GM23338 (cell line): Measurements from ENCODE around the gene NET1. TPM values are rescaled to one million over a fixed set of nuclear protein-coding genes. Genes with fewer than 3 reads are reported as not detected.
A peak's percentile ranks its signal among the peaks of the same experiment; 100 is the strongest.

Experiments
- ATAC-seq: fragments of 200-7000 bp; cut with Tn5 transposase; 3 replicates; pipeline ENCODE4 v1.9.1; 2020
- DNase-seq: peaks from one replicate; pipeline ENCODE4 v3.0.0-alpha.2; 2015; ENCODE audit warnings: low spot score
- H2AFZ ChIP-seq: fragments of 200-600 bp; sonication (generic); 2 replicates; pipeline ENCODE4 v1.8.0; 2016; ENCODE audit warnings: antibody characterized with exemption, mild to moderate bottlenecking, moderate library complexity
- H3F3A ChIP-seq: fragments of 200-600 bp; sonication (generic); replicated peaks from 2 replicates; pipeline ENCODE4 v1.8.0; 2017; ENCODE audit warnings: antibody characterized with exemption, mixed run types, low read depth
- H3K27ac ChIP-seq: fragments of 200-600 bp; sonication (generic); 2 replicates; pipeline ENCODE4 v1.6.1; 2016; ENCODE audit warnings: low read depth
- H3K27me3 ChIP-seq: fragments of 200-600 bp; sonication (generic); 2 replicates; pipeline ENCODE4 v1.8.0; 2016; ENCODE audit warnings: mild to moderate bottlenecking, mixed run types, moderate library complexity; ENCODE audit not compliant: insufficient read depth
- H3K36me3 ChIP-seq: fragments of 200-600 bp; sonication (generic); 2 replicates; pipeline ENCODE4 v1.8.0; 2016; ENCODE audit warnings: mild to moderate bottlenecking; ENCODE audit not compliant: insufficient read depth
- H3K4me1 ChIP-seq: fragments of 200-600 bp; sonication (generic); 2 replicates; pipeline ENCODE4 v1.8.0; 2016; ENCODE audit warnings: mild to moderate bottlenecking, moderate library complexity; ENCODE audit not compliant: insufficient read depth
- H3K4me2 ChIP-seq: fragments of 200-600 bp; sonication (generic); 2 replicates; pipeline ENCODE4 v1.7.1; 2017; ENCODE audit warnings: mixed run types
- H3K4me3 ChIP-seq: fragments of 200-600 bp; sonication (generic); 2 replicates; pipeline ENCODE4 v1.6.1; 2016; ENCODE audit warnings: mixed run types
- H3K79me2 ChIP-seq: fragments of 200-600 bp; sonication (generic); replicated peaks from 2 replicates; pipeline ENCODE4 v1.8.0; 2017; ENCODE audit warnings: mild to moderate bottlenecking; ENCODE audit not compliant: insufficient read depth
- H3K9me2 ChIP-seq: fragments of 200-600 bp; sonication (generic); 2 replicates; pipeline ENCODE4 v1.8.0; 2017; ENCODE audit not compliant: insufficient read depth
- H4K20me1 ChIP-seq: fragments of 200-600 bp; sonication (generic); replicated peaks from 2 replicates; pipeline ENCODE4 v1.8.0; 2017; ENCODE audit warnings: mild to moderate bottlenecking; ENCODE audit not compliant: insufficient read depth
- H3K27ac Mint-ChIP-seq: 2 replicates; pipeline ENCODE4 v1.8.0; 2020; ENCODE audit warnings: inconsistent platforms, mild to moderate bottlenecking, moderate library complexity, mixed read lengths
- H3K27me3 Mint-ChIP-seq: 3 replicates; pipeline ENCODE4 v1.8.0; 2022; ENCODE audit warnings: low read depth, mild to moderate bottlenecking, moderate library complexity, mixed read lengths, inconsistent platforms; ENCODE audit not compliant: insufficient read depth, poor library complexity
- H3K36me3 Mint-ChIP-seq: 3 replicates; pipeline ENCODE4 v1.8.0; 2021; ENCODE audit warnings: low read depth, mild to moderate bottlenecking, inconsistent platforms, moderate library complexity, mixed read lengths
- H3K4me1 Mint-ChIP-seq: 3 replicates; pipeline ENCODE4 v1.8.0; 2020; ENCODE audit warnings: mild to moderate bottlenecking, inconsistent platforms, mixed read lengths
- H3K4me3 Mint-ChIP-seq: 3 replicates; pipeline ENCODE4 v1.8.0; 2021; ENCODE audit warnings: moderate library complexity, mild to moderate bottlenecking, inconsistent platforms, mixed read lengths
- H3K9me3 Mint-ChIP-seq: 3 replicates; pipeline ENCODE4 v1.8.0; 2020; ENCODE audit warnings: moderate library complexity, mild to moderate bottlenecking, inconsistent platforms, mixed read lengths
- EZH2phosphoT487 ChIP-seq: fragments of 200-600 bp; sonication (generic); IDR thresholded peaks from one replicate; pipeline ENCODE4 v1.8.1; 2018; ENCODE audit warnings: antibody characterized with exemption; ENCODE audit not compliant: unreplicated experiment
- JUNB ChIP-seq: IDR thresholded peaks from one replicate; pipeline ENCODE4 v1.6.1; 2016; ENCODE audit warnings: antibody characterized with exemption; ENCODE audit not compliant: unreplicated experiment
- NANOG ChIP-seq: IDR thresholded peaks from 2 replicates; pipeline ENCODE4 v1.6.1; 2016; ENCODE audit warnings: antibody characterized with exemption, borderline replicate concordance
- POLR2AphosphoS5 ChIP-seq: IDR thresholded peaks from 2 replicates; pipeline ENCODE4 v1.6.1; 2016; ENCODE audit warnings: antibody characterized with exemption, low read depth
- ZNF114 ChIP-seq: fragments of 250-450 bp; sonication (Bioruptor Pico); IDR thresholded peaks from 2 replicates; pipeline ENCODE4 v1.5.0; 2020; ENCODE audit warnings: mild to moderate bottlenecking, moderate library complexity
- ZNF331 ChIP-seq: fragments of 250-450 bp; sonication (Bioruptor Pico); IDR thresholded peaks from 2 replicates; pipeline ENCODE4 v1.5.0; 2020; ENCODE audit warnings: low read depth, mild to moderate bottlenecking, moderate library complexity
- polyA plus RNA-seq: library from polyadenylated mRNA; unstranded; fragments of >200 nt; fragmentation: Nextera tagmentation; extraction: Ambion mirVana; gene quantifications from 2 replicates; pipeline ENCODE4 v1.2.1, GENCODE V29; 2016
- total RNA-seq: library from RNA; depleted of rRNA; stranded (reverse); fragments of >200 nt; shearing (Covaris generic); gene quantifications from 2 replicates; pipeline ENCODE4 v1.2.3, GENCODE V29; 2014
- TF ChIP-seq, protein P1 (sequence below), 2 experiments: fragments of 200-600 bp in 1 of 2; sonication (generic) in 1 of 2; conservative IDR thresholded peaks; 2 replicates each; pipeline versions ENCODE4 v1.5.1 to v1.6.1; 2016 to 2017; ENCODE audit warnings: antibody characterized with exemption in 2 of 2, low read depth in 2 of 2, mild to moderate bottlenecking in 2 of 2, moderate library complexity in 1 of 2
- TF ChIP-seq, protein P2 (sequence below): IDR thresholded peaks from 2 replicates; pipeline ENCODE4 v1.6.1; 2016; ENCODE audit warnings: antibody characterized with exemption

NET1 gene
- total and polyA plus RNA-seq, 2 experiments from 2014 or later, result 47.9 to 93.9 TPM

DNA sequence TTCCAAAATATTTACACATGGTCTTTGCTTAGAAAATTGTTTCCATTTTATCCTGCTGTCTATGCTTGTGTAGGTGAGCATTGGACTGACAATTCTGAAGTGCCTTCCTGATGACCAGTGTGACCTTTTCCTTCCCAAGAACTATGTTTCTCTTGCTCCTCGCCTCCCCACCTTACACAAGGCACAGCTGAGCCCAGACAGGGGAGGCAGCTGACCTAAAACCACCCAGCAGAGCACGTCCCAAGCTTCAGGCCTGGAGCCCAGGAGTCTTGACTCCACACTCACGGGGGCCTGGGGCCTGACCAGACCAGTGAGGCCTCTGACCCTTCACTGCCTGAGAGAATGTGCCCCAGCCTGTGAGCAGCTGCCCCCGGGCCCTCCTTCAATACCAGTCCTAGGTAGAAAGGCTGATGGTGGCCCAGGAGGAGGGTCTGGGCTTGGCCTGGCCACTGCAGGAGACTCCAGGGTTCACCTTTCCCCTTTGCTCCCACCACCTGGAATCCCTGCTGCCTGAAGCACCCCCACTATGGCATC, 80.0 kb downstream of the NET1 start:
- H3K27ac ChIP-seq, result no peak overlapping the region
- no peak overlapping the region for H3K4me3 Mint-ChIP-seq
- no peaks in the 10 kb centered on the region for H3K79me2 ChIP-seq
- ATAC-seq (no peak), DNase-seq (no peak)
- H3K4me1 Mint-ChIP-seq, result peaks cover 12% of the 10 kb centered on the region
- H3K27me3 ChIP-seq, result no peaks in the 10 kb centered on the region
- H4K20me1 ChIP-seq, result no peaks in the 10 kb centered on the region
- no peak overlapping the region for H3K27ac Mint-ChIP-seq
- H3K36me3 ChIP-seq, result no peaks in the 10 kb centered on the region
- no peak for TF ChIP-seq ZNF114 (CRISPR knock-in tag)
- TF ChIP-seq ZNF331 (CRISPR knock-in tag), result peak; percentile 93
- peaks cover 7% of the 10 kb centered on the region for H3K27me3 Mint-ChIP-seq
- no peak overlapping the region for H3K4me3 ChIP-seq
- no peaks in the 10 kb centered on the region for H3F3A ChIP-seq
- H3K9me3 Mint-ChIP-seq, result peaks cover 15% of the 10 kb centered on the region
- no peak overlapping the region for H2AFZ ChIP-seq
- peaks cover 11% of the 10 kb centered on the region for H3K36me3 Mint-ChIP-seq
- no peak overlapping the region for H3K4me2 ChIP-seq
- H3K9me2 ChIP-seq, result peaks cover 7% of the 10 kb centered on the region; the same call in 1 of the 2 replicates
- no peaks in the 10 kb centered on the region for H3K4me1 ChIP-seq

DNA sequence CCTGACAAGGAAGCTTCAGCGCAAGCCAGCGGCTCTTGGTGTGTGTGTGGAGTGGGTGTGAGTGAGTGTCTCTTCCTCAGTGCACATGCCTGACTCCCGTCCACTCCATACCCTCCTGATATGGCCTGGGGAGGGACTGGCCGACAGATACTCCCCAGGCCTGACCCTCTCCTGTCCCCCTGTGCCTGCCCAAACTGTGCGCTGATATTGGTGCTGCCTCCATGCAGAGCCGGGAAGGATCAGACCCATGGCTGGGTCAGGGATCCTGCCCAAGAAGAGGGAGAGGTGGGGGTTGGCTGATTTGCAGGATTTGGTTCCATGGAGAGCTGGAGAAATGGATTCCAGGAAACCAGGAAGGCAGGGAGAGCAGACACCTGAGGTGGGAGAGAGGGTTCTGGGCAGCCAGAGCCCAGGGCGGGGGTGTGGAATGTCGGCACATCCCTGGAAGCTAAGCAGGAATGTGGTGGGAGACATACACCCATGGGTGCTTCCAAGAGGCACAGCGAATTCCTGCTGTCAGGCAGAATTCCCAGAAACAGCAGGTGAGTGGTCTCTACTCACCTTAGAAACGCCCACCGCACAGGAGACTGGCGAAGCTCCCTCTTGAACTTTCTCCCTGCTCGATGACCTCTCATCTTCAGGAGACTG, 80.7 kb downstream of the NET1 start:
- Histone ChIP-seq H3K4me3 (no peak overlapping the region), H3K4me1 (no peaks in the 10 kb centered on the region), H3K27me3 (no peaks in the 10 kb centered on the region), H3K36me3 (no peaks in the 10 kb centered on the region), H3K4me2 (no peak overlapping the region), H3K9me2 (peaks cover 7% of the 10 kb centered on the region; the same call in 1 of the 2 replicates), H3K79me2 (no peaks in the 10 kb centered on the region), H3K27ac (no peak overlapping the region), H3F3A (no peaks in the 10 kb centered on the region), H2AFZ (no peak overlapping the region), H4K20me1 (no peaks in the 10 kb centered on the region)
- no peak overlapping the region for H3K27ac Mint-ChIP-seq
- TF ChIP-seq, protein P1, sequence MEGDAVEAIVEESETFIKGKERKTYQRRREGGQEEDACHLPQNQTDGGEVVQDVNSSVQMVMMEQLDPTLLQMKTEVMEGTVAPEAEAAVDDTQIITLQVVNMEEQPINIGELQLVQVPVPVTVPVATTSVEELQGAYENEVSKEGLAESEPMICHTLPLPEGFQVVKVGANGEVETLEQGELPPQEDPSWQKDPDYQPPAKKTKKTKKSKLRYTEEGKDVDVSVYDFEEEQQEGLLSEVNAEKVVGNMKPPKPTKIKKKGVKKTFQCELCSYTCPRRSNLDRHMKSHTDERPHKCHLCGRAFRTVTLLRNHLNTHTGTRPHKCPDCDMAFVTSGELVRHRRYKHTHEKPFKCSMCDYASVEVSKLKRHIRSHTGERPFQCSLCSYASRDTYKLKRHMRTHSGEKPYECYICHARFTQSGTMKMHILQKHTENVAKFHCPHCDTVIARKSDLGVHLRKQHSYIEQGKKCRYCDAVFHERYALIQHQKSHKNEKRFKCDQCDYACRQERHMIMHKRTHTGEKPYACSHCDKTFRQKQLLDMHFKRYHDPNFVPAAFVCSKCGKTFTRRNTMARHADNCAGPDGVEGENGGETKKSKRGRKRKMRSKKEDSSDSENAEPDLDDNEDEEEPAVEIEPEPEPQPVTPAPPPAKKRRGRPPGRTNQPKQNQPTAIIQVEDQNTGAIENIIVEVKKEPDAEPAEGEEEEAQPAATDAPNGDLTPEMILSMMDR (conservative IDR thresholded peaks at IDR 0.05; ENCODE audit: low read depth in 2 of 2), result no peak
- TF ChIP-seq, protein P2, sequence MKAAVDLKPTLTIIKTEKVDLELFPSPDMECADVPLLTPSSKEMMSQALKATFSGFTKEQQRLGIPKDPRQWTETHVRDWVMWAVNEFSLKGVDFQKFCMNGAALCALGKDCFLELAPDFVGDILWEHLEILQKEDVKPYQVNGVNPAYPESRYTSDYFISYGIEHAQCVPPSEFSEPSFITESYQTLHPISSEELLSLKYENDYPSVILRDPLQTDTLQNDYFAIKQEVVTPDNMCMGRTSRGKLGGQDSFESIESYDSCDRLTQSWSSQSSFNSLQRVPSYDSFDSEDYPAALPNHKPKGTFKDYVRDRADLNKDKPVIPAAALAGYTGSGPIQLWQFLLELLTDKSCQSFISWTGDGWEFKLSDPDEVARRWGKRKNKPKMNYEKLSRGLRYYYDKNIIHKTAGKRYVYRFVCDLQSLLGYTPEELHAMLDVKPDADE, result no peak
- TF ChIP-seq EZH2phosphoT487, result no peak
- TF ChIP-seq POLR2AphosphoS5, result no peak
- TF ChIP-seq JUNB, result no peak
- no peak for TF ChIP-seq ZNF331 (CRISPR knock-in tag)
- no peak for TF ChIP-seq NANOG
- H3K4me1 Mint-ChIP-seq, result peaks cover 9% of the 10 kb centered on the region
- DNase-seq (no peak), ATAC-seq (no peak)
- peaks cover 15% of the 10 kb centered on the region for H3K9me3 Mint-ChIP-seq
- H3K27me3 Mint-ChIP-seq, result peaks cover 6% of the 10 kb centered on the region
- H3K36me3 Mint-ChIP-seq, result peaks cover 11% of the 10 kb centered on the region
- no peak overlapping the region for H3K4me3 Mint-ChIP-seq
